Measurements from ENCODE around the gene PRKG1. TPM values are rescaled to one million over a fixed set of nuclear protein-coding genes. Genes with fewer than 3 reads are reported as not detected.

Gene PRKG1
- total RNA-seq, 4 donors from 2014 or later: 24.5 to 46.1 (median 37.1) TPM

DNA sequence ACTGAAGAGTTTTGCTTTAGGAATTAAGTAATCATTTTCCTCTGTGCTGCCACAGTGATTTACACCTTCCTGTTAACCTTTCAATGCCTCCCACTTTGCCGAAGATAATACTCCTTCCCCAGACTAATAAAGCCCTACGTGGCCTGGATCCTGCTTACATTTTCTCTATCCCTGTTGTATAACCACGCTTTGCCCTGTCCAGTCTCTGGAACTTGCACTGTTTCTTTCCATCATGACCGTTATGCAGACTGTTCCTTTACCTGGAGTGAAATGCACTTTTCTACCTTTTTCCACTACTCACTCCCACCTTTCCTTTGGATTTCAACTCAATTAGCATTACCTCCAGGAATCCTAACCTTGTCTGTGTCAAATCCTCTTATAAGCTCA is 154.4 kb downstream of the PRKG1 start:
- peaks cover 41 to 53% (median 51%) of the 10 kb centered on the region in 4 donors for H3K4me1 ChIP-seq

DNA sequence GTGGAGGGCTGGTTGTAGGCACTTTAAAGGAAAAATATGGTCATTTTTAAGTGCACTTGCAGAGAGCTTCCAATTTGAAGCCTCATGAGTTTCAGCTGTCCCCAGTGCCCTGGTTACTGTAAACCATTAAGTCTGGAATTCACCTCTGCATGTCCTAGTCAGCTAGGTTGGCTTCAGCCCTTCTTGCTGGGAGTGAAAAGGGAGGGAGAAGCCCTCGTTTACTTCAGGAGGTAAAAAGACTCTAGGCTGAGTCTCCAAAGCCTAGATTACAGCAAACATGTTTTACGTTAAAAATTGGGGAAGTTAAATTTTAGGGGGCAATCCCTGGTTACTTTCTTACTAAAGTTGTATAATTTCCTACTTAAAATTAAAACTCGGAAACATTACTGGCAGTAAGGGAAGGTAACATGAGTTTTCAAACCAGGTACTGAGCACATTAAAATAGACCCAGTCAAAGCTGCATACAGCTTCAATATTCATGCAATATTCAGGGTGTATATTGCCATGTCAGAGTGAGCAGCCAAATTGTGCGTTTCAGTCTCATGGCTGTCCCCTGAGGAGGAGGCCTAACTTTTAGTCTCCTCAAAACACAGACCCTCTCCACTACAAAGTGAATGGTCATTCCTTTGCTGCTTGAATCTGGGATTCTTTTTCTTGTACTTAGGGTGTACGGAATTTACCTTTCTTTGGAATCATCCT is 156.7 kb downstream of the PRKG1 start:
- intact Hi-C loops (cut with DNase I): loop anchor here (10.0 kb wide), 1 partner anchor 156 kb away; the partner anchor contains the start of gene PRKG1
- no peaks in the 10 kb centered on the region for H3K36me3 ChIP-seq
- 73% methylated on average over 5 of the region's 5 CpGs for WGBS
- DNase-seq (ENCODE audit: extremely low spot score): no peak
- H3K4me1 ChIP-seq: peaks cover 34 to 39% (median 39%) of the 10 kb centered on the region in 4 donors
- no peaks in the 10 kb centered on the region for H3K9me3 ChIP-seq
- no peaks in the 10 kb centered on the region for H3K27me3 ChIP-seq
- no peak for TF ChIP-seq POLR2AphosphoS5 (IDR thresholded peaks at IDR 0.05)
- TF ChIP-seq POLR2A (IDR thresholded peaks at IDR 0.05; ENCODE audit: low read depth): no peak
- TF ChIP-seq, protein P1, sequence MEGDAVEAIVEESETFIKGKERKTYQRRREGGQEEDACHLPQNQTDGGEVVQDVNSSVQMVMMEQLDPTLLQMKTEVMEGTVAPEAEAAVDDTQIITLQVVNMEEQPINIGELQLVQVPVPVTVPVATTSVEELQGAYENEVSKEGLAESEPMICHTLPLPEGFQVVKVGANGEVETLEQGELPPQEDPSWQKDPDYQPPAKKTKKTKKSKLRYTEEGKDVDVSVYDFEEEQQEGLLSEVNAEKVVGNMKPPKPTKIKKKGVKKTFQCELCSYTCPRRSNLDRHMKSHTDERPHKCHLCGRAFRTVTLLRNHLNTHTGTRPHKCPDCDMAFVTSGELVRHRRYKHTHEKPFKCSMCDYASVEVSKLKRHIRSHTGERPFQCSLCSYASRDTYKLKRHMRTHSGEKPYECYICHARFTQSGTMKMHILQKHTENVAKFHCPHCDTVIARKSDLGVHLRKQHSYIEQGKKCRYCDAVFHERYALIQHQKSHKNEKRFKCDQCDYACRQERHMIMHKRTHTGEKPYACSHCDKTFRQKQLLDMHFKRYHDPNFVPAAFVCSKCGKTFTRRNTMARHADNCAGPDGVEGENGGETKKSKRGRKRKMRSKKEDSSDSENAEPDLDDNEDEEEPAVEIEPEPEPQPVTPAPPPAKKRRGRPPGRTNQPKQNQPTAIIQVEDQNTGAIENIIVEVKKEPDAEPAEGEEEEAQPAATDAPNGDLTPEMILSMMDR (IDR thresholded peaks at IDR 0.05): no peak
- TF ChIP-seq EP300 (IDR thresholded peaks at IDR 0.05): no peak
- no peak overlapping the region for H3K27ac ChIP-seq (replicated peaks in 1 of 4)
- H3K4me3 ChIP-seq: no peak overlapping the region

More for the DNA sequence above, 154.4 kb downstream of the PRKG1 start:
- TF ChIP-seq POLR2A (IDR thresholded peaks at IDR 0.05; ENCODE audit: low read depth): no peak
- TF ChIP-seq, protein P1 (IDR thresholded peaks at IDR 0.05): no peak
- no peak for TF ChIP-seq POLR2AphosphoS5 (IDR thresholded peaks at IDR 0.05)
- TF ChIP-seq EP300 (IDR thresholded peaks at IDR 0.05): no peak
- Histone ChIP-seq H3K36me3 (no peaks in the 10 kb centered on the region), H3K9me3 (no peaks in the 10 kb centered on the region), H3K4me3 (no peak overlapping the region), H3K27me3 (no peaks in the 10 kb centered on the region), H3K27ac (replicated peaks in 1 of 4) (no peak overlapping the region)
- intact Hi-C loops (cut with DNase I): no loop called here
- WGBS: 59% methylated on average over 4 of the region's 4 CpGs
- no peak for DNase-seq (ENCODE audit: extremely low spot score)

DNA sequence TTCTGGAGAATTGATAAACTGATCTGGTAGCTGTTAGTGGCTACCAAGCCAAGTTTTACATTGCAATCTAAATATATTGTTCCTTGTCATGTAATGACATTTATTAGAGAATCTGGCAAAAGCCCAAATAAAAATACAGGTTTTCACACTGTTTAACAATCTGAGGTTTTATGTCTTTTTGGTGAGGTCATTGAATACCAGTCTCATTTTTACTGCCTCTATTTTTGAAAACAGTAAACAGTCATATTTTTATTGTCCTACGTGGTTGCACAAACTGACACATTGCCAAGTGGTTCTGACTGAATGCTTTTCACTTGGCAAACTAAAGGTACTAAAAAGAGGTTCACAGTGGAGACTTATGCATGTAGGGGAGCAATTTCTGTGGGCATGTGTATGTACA is 157.5 kb downstream of the PRKG1 start:
- Histone ChIP-seq H3K36me3 (no peaks in the 10 kb centered on the region), H3K27ac (replicated peaks in 1 of 4) (no peak overlapping the region), H3K4me3 (no peak overlapping the region), H3K9me3 (no peaks in the 10 kb centered on the region), H3K27me3 (no peaks in the 10 kb centered on the region), H3K4me1 (peaks cover 34 to 39% (median 39%) of the 10 kb centered on the region in 4 donors)
- 5% methylated on average over 1 of the region's 1 CpG for WGBS
- TF ChIP-seq EP300 (IDR thresholded peaks at IDR 0.05): no peak
- TF ChIP-seq, protein P1 (IDR thresholded peaks at IDR 0.05): no peak
- TF ChIP-seq POLR2AphosphoS5 (IDR thresholded peaks at IDR 0.05): no peak
- no peak for TF ChIP-seq POLR2A (IDR thresholded peaks at IDR 0.05; ENCODE audit: low read depth)
- no peak for DNase-seq (ENCODE audit: extremely low spot score)
- intact Hi-C loops (cut with DNase I): loop anchor here (10.0 kb wide), 1 partner anchor 157 kb away; the partner anchor contains the start of gene PRKG1

DNA sequence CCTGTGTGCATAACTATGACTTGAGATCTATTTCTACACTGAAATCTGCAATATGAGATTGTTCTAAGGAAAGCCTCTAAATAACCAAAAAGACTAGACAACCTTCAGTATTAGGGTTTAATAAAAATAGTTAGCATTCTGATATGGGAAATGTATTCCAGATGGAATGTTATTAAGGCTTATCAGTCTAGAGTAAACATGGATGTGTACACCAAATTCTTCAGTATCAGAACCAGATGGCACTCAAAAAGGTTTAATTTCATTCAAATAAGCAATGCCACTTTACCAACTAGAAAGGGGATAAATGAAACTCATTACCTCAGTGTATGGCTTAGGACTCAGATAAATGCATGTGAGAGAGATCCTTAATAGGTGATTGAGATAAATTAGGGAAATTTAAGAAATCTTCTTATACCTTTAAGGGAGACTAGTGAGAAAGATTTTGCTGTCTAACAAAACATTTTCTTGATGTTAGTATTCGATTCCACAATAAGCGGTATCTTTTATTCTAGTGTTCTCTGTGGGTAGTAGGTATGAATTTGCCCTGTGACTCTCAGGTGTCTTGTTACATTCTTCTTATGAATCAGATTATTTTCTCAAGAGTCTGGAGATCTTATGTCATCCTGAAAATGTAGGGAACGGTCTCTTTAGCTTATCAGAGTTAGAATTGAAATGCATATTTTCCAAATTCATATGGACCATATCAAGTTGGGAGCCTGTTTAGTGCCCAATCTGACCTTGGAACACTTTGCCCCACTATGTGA is 159.2 kb downstream of the PRKG1 start:
- Histone ChIP-seq H3K36me3 (no peaks in the 10 kb centered on the region), H3K4me3 (no peak overlapping the region), H3K4me1 (peaks cover 26 to 32% (median 29%) of the 10 kb centered on the region in 4 donors), H3K27me3 (no peaks in the 10 kb centered on the region), H3K27ac (replicated peaks in 1 of 4) (no peak overlapping the region), H3K9me3 (no peaks in the 10 kb centered on the region)
- TF ChIP-seq EP300 (IDR thresholded peaks at IDR 0.05) (no peak), POLR2A (IDR thresholded peaks at IDR 0.05; ENCODE audit: low read depth) (no peak), POLR2AphosphoS5 (IDR thresholded peaks at IDR 0.05) (no peak)
- TF ChIP-seq, protein P1 (IDR thresholded peaks at IDR 0.05): no peak
- intact Hi-C loops (cut with DNase I): loop anchor here (10.0 kb wide), 1 partner anchor 159 kb away; the partner anchor contains the start of gene PRKG1
- 98% methylated on average over 3 of the region's 3 CpGs for WGBS
- no peak for DNase-seq (ENCODE audit: extremely low spot score)

Measured in esophagus muscularis mucosa (tissue), 4 donors.